Measurements from ENCODE around the gene RPS15. TPM values are rescaled to one million over a fixed set of nuclear protein-coding genes. Genes with fewer than 3 reads are reported as not detected.
"Not testable (repeated sequence)": the region's sequence is repeated elsewhere in the genome, so short reads cannot be mapped to it uniquely, and the experiment has no call there.

RPS15 gene
- total and polyA plus RNA-seq, 8 donors, result 596 to 1,709 (median 905) TPM

- Histone ChIP-seq H3K36me3 (peaks cover 0 to 50% (median 16%) of the 10 kb centered on the region in 3 donors), H3K27ac (no peak overlapping the region), H3K27me3 (no peaks in the 10 kb centered on the region), H3K9me3 (no peaks in the 10 kb centered on the region), H3K4me1 (peaks cover 0 to 5% (median 3%) of the 10 kb centered on the region in 3 donors), H3K4me3 (no peak overlapping the region)
- no peak for ATAC-seq
- TF ChIP-seq CTCF (IDR thresholded peaks at IDR 0.05), result no peak
- peak in 3 of 6 donors; percentile 17 to 59 (median 42) for DNase-seq
- intact Hi-C loops (cut with DNase I), result no loop called here
- 88 to 89% methylated on average over 39 of the region's 39 CpGs for WGBS, 2 donors
- FAIRE-seq, result no peak
Observed at GRCh38 chr19:1434577-1435060, 3.6 kb upstream of the RPS15 start.

- Histone ChIP-seq H3K27me3 (no peaks in the 10 kb centered on the region), H3K36me3 (peaks cover 5 to 52% (median 22%) of the 10 kb centered on the region in 3 donors), H3K4me3 (no peak overlapping the region), H3K27ac (no peak overlapping the region), H3K4me1 (peaks cover 0 to 13% (median 6%) of the 10 kb centered on the region in 3 donors), H3K9me3 (no peaks in the 10 kb centered on the region)
- no peak for FAIRE-seq
- no peak for ATAC-seq
- TF ChIP-seq CTCF (IDR thresholded peaks at IDR 0.05), result no peak
- WGBS, 2 donors, result 87 to 88% methylated on average over 21 of the region's 21 CpGs
- intact Hi-C loops (cut with DNase I), result no loop called here
- DNase-seq, result no peak
Observed at GRCh38 chr19:1435378-1435989, 2.7 kb upstream of the RPS15 start.

GRCh38 chr19:1437609-1438008 lies 587 bp upstream of the RPS15 start:
- Histone ChIP-seq H3K9me3 (no peaks in the 10 kb centered on the region), H3K4me3 (peak overlapping the region in 1 of 4 donors; percentile 83), H3K36me3 (peaks cover 11 to 47% (median 19%) of the 10 kb centered on the region in 3 donors), H3K27me3 (no peaks in the 10 kb centered on the region), H3K27ac (peak overlapping the region in 2 of 4 donors; percentile 26 to 81), H3K4me1 (peaks cover 0 to 17% (median 6%) of the 10 kb centered on the region in 3 donors)
- intact Hi-C loops (cut with DNase I), result no loop called here
- FAIRE-seq (no peak), DNase-seq (no peak), ATAC-seq (no peak)
- WGBS, 2 donors, result 23 to 29% methylated on average over 8 of the region's 8 CpGs
- TF ChIP-seq CTCF (IDR thresholded peaks at IDR 0.05), result no peak

GRCh38 chr19:1438933-1439354 lies 748 bp downstream of the RPS15 start:
- no peak for FAIRE-seq
- H3K36me3 ChIP-seq, result peaks cover 11 to 34% (median 16%) of the 10 kb centered on the region in 3 donors

DNA sequence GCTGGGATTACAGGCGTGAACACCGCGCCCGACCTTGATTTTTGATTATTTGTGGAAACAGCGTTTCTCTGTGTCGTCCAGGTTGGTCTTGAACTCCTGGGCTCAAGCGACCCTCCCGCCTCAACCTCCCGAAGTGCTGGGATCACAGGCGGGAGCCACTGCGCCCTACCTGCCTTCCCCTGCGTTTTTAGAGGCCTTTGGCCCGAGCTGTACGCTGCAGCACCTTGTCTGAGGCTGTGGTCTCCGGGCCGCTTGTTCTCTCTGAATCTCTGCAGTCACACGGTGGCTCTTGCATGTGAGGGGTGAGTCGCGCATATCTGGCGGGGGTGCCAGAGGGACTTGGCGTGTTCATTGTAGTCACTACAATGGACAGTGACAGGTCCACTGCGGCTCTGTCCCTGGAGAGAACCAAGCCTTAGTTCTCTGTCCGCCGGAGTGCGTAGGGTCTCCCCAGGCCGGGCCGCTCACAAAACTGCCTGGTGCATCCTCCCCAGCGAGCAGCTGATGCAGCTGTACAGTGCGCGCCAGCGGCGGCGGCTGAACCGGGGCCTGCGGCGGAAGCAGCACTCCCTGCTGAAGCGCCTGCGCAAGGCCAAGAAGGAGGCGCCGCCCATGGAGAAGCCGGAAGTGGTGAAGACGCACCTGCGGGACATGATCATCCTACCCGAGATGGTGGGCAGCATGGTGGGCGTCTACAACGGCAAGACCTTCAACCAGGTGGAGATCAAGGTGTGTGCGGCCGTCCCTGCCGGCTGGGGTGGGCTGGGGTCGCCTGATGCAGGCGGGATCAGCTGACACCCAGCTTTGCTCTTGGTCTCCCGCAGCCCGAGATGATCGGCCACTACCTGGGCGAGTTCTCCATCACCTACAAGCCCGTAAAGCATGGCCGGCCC lies 1.6 kb downstream of the RPS15 start:
- Histone ChIP-seq H3K4me1 (peaks cover 0 to 17% (median 6%) of the 10 kb centered on the region in 3 donors), H3K36me3 (peaks cover 11 to 29% (median 16%) of the 10 kb centered on the region in 3 donors), H3K4me3 (peak overlapping the region; percentile 77 to 95 (median 80))
- ATAC-seq, H3K9me3 ChIP-seq, H3K27me3 ChIP-seq, H3K27ac ChIP-seq, FAIRE-seq: not testable (repeated sequence)
- peak in 1 of 6 donors; percentile 44 for DNase-seq
- WGBS, 2 donors, result 72 to 74% methylated on average over 56 to 57 of the region's 57 CpGs
- intact Hi-C loops (cut with DNase I), result loop anchor here in 1 of 3 donors (10.0 kb wide), 1 partner anchor 75 kb away; the partner anchor contains the start of gene ADAMTSL5

More at GRCh38 chr19:1438933-1439354, 748 bp downstream of the RPS15 start:
- intact Hi-C loops (cut with DNase I), result no loop called here
- Histone ChIP-seq H3K9me3 (no peaks in the 10 kb centered on the region), H3K27ac (peak overlapping the region in 2 of 4 donors; percentile 87 to 89), H3K4me3 (peak overlapping the region; percentile 77 to 95 (median 80)), H3K27me3 (no peaks in the 10 kb centered on the region), H3K4me1 (peaks cover 0 to 17% (median 6%) of the 10 kb centered on the region in 3 donors)
- WGBS, 2 donors, result 1% methylated on average over 26 of the region's 26 CpGs
- ATAC-seq (peak in 1 of 4 donors; percentile 1), DNase-seq (no peak)
- no peak for TF ChIP-seq CTCF (IDR thresholded peaks at IDR 0.05)
